ENCODE results near the gene SASH1. TPM values are rescaled to one million over a fixed set of nuclear protein-coding genes. Genes with fewer than 3 reads are reported as not detected.

SASH1 gene
- total RNA-seq, 1 experiment from 2014 or later = 33.2 TPM

GRCh38 chr6:148471624-148472159 is 129.1 kb downstream of the SASH1 start:
- no peak overlapping the region for H3K4me3 Mint-ChIP-seq
- H3K27me3 Mint-ChIP-seq (ENCODE audit: low read depth) = no peaks in the 10 kb centered on the region
- H3K23ac ChIP-seq (ENCODE audit: insufficient read length, low read depth, low read length) = no peak overlapping the region
- H4K91ac ChIP-seq (ENCODE audit: insufficient read length, low read depth, low read length) = no peak overlapping the region
- no peak overlapping the region for H3K9ac ChIP-seq (ENCODE audit: extremely low read depth, insufficient read length, low read length)
- no peak overlapping the region for H4K5ac ChIP-seq (ENCODE audit: insufficient read length, low read depth, low read length)
- H3K27me3 ChIP-seq (ENCODE audit: insufficient read depth, low read length) = no peaks in the 10 kb centered on the region
- H3K14ac ChIP-seq (ENCODE audit: insufficient read depth, low read length) = no peak overlapping the region
- peak overlapping the region; percentile 14 to 52 (median 51); a peak in 3 of 7 replicates for H3K27ac Mint-ChIP-seq
- peaks cover 6% of the 10 kb centered on the region; the same call in 1 of the 2 replicates for H3K4me1 ChIP-seq (ENCODE audit: insufficient read depth, low read length)
- no peak overlapping the region for H2AFZ ChIP-seq (ENCODE audit: low read length)
- H2BK120ac ChIP-seq (ENCODE audit: low read depth, low read length, poor library complexity, severe bottlenecking) = no peak overlapping the region
- no peak for DNase-seq
- WGBS (ENCODE audit: extremely low coverage, insufficient read length, low lambda C conversion rate) = no CpG with 5 or more reads among the region's 9 CpGs
- H2AK5ac ChIP-seq (ENCODE audit: insufficient read length, low read length) = no peak overlapping the region
- no peaks in the 10 kb centered on the region for H3K23me2 ChIP-seq (ENCODE audit: insufficient read length, low read depth, low read length, poor library complexity, severe bottlenecking)
- no peak overlapping the region for H3K4me2 ChIP-seq (ENCODE audit: insufficient read depth, insufficient read length, low read length)
- no peak overlapping the region for H3T11ph ChIP-seq (ENCODE audit: low read length)
- H3K4ac ChIP-seq (ENCODE audit: low read depth, low read length) = no peak overlapping the region
- no peak overlapping the region for H2BK5ac ChIP-seq (ENCODE audit: insufficient read length, low read length)
- H3K27ac ChIP-seq (ENCODE audit: insufficient read length, low read depth, low read length) = no peak overlapping the region
- H3K9me3 ChIP-seq (ENCODE audit: control insufficient read depth, low read depth, low read length) = no peaks in the 10 kb centered on the region
- H3K4me1 Mint-ChIP-seq = peaks cover 32 to 34% of the 10 kb centered on the region in 2 experiments
- no peaks in the 10 kb centered on the region for H3K79me1 ChIP-seq (ENCODE audit: insufficient read depth, low read depth, low read length, poor library complexity, severe bottlenecking)
- H4K20me1 ChIP-seq (ENCODE audit: control insufficient read depth, insufficient read depth, insufficient read length) = no peaks in the 10 kb centered on the region
- no peak overlapping the region for H2BK15ac ChIP-seq (ENCODE audit: low read depth, low read length)
- H3K79me2 ChIP-seq (ENCODE audit: insufficient read depth, low read length) = no peaks in the 10 kb centered on the region
- H3K36me3 Mint-ChIP-seq (ENCODE audit: insufficient read depth in 1 of 3, low read depth in 3 of 3) = peaks cover 13 to 44% (median 34%) of the 10 kb centered on the region in 3 experiments; a peak in 6 of 7 replicates
- no peak overlapping the region for H3K18ac ChIP-seq (ENCODE audit: insufficient read length, low read depth, low read length)
- no peak overlapping the region for H4K8ac ChIP-seq (replicated peaks; ENCODE audit: insufficient read length, low read depth, low read length)
- no peaks in the 10 kb centered on the region for H3K9me3 Mint-ChIP-seq
- no peak overlapping the region for H3K56ac ChIP-seq (ENCODE audit: insufficient read length, low read depth, low read length)
- H2BK20ac ChIP-seq (ENCODE audit: low read depth, low read length, poor library complexity, severe bottlenecking) = no peak overlapping the region
- no peak overlapping the region for H2BK12ac ChIP-seq (ENCODE audit: insufficient read length, low read depth, low read length)
- no peak for TF ChIP-seq CTCF (conservative IDR thresholded peaks at IDR 0.05)
